Type B pancreatic cell (in vitro differentiated cells): ENCODE measurements around the gene WDR12. TPM values are rescaled to one million over a fixed set of nuclear protein-coding genes. Genes with fewer than 3 reads are reported as not detected.

Experiments used
- DNase-seq: peaks from one replicate; pipeline ENCODE4 v3.0.0; 2021; ENCODE audit warnings: mixed read lengths; ENCODE audit not compliant: unreplicated experiment; ENCODE audit errors: extremely low spot score
- H3K27ac Mint-ChIP-seq: 2 replicates; pipeline ENCODE4 v1.8.0; 2021; ENCODE audit warnings: mild to moderate bottlenecking, mixed read lengths
- H3K27me3 Mint-ChIP-seq: 2 replicates; pipeline ENCODE4 v1.8.0; 2021; ENCODE audit warnings: mixed read lengths
- H3K36me3 Mint-ChIP-seq: 2 replicates; pipeline ENCODE4 v1.8.0; 2021; ENCODE audit warnings: mixed read lengths
- H3K4me1 Mint-ChIP-seq: one replicate; pipeline ENCODE4 v1.8.0; 2021; ENCODE audit warnings: mixed read lengths; ENCODE audit not compliant: unreplicated experiment
- H3K4me3 Mint-ChIP-seq: 2 replicates; pipeline ENCODE4 v1.8.0; 2021; ENCODE audit warnings: mild to moderate bottlenecking, mixed read lengths
- H3K9me3 Mint-ChIP-seq: 2 replicates; pipeline ENCODE4 v1.8.0; 2021; ENCODE audit warnings: mixed read lengths
- CTCF ChIP-seq: fragments of 200-600 bp; sonication (generic); conservative IDR thresholded peaks from 2 replicates; pipeline ENCODE4 v1.5.0; 2021; ENCODE audit warnings: antibody characterized with exemption, mild to moderate bottlenecking
- total RNA-seq: library from RNA; stranded (reverse); gene quantifications from 2 replicates; pipeline ENCODE4 v1.2.1, GENCODE V29; 2021; ENCODE audit warnings: low replicate concordance

WDR12 gene
- total RNA-seq, 1 donor from 2014 or later: 74.0 TPM

DNA sequence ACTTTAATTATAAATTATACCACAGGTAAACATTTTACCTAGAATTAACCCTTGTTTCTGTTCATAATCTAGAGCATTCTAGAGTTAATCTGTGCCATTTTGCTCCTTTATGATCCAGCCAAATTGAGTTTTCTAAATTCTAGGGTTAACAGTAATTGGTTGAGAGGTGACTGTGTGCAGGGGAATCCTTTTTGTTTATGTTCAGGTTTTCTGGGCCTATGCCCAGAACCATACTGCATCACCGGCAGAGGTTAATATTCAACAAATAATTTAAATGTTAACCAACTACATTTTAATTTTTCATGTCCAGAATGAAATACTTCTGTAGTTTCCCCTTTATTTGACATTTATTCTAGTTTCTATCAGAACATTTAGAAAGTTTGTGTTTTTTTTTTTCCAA is 32.9 kb upstream of the WDR12 start:
- no peak for DNase-seq
- H3K4me3 Mint-ChIP-seq: no peak overlapping the region
- TF ChIP-seq CTCF: no peak
- peaks cover 25% of the 10 kb centered on the region for H3K9me3 Mint-ChIP-seq
- H3K36me3 Mint-ChIP-seq: peaks cover 42% of the 10 kb centered on the region
- H3K4me1 Mint-ChIP-seq: no peaks in the 10 kb centered on the region
- H3K27me3 Mint-ChIP-seq: no peaks in the 10 kb centered on the region
- H3K27ac Mint-ChIP-seq: no peak overlapping the region

GRCh38 chr2:202941771-202942170 is 30.3 kb upstream of the WDR12 start:
- Mint-ChIP-seq H3K4me1 (no peaks in the 10 kb centered on the region), H3K4me3 (no peak overlapping the region), H3K27ac (no peak overlapping the region), H3K9me3 (peaks cover 15% of the 10 kb centered on the region), H3K36me3 (peaks cover 27% of the 10 kb centered on the region), H3K27me3 (no peaks in the 10 kb centered on the region)
- DNase-seq: no peak
- TF ChIP-seq CTCF: no peak

DNA sequence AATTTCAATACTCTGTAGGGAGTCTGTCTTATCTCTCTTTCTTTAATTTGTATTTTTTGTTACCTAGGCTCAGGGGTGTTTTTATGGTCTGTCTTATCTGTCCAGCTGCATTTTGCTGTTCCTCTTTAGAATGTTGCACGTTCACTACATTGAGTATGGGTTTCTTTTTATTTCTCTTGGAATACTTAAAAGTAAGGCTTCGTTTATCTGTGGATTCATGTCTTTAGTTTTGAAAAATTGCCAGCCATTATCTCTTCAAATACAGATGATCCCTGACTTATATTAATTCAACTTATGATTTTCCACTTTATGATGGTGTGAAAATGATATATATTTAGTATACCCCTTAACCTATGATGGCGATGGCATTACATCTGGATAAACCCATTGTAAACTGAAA is 27.5 kb upstream of the WDR12 start:
- Mint-ChIP-seq H3K27ac (no peak overlapping the region), H3K36me3 (peaks cover 10% of the 10 kb centered on the region), H3K4me3 (no peak overlapping the region), H3K9me3 (no peaks in the 10 kb centered on the region), H3K27me3 (no peaks in the 10 kb centered on the region), H3K4me1 (no peaks in the 10 kb centered on the region)
- no peak for TF ChIP-seq CTCF
- DNase-seq: no peak

DNA sequence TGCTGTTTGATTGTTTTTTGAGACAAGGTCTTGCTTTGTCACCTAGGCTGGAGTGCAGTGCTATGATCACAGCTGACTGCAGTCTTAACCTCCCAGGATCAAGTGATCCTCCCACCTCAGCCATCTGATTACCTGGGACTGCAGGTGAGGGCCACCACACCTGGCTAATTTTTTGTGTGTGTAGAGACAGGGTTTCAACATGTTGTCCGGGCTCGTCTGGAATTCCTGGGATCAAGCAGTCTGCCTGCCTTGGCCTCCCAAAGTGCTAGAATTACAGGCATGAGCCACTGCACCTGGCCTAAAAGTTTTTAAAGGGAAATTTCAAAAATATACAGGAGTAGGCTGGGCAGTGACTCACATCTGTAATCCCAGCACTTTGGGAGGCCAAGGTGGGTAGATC is 23.0 kb upstream of the WDR12 start:
- Mint-ChIP-seq H3K4me1 (no peaks in the 10 kb centered on the region), H3K27ac (no peak overlapping the region), H3K9me3 (no peaks in the 10 kb centered on the region), H3K4me3 (no peak overlapping the region), H3K36me3 (peaks cover 15% of the 10 kb centered on the region), H3K27me3 (no peaks in the 10 kb centered on the region)
- no peak for TF ChIP-seq CTCF
- DNase-seq: no peak

- Mint-ChIP-seq H3K4me3 (no peak overlapping the region), H3K4me1 (no peaks in the 10 kb centered on the region), H3K27me3 (no peaks in the 10 kb centered on the region), H3K27ac (no peak overlapping the region), H3K9me3 (no peaks in the 10 kb centered on the region), H3K36me3 (peaks cover 15% of the 10 kb centered on the region)
- no peak for DNase-seq
- TF ChIP-seq CTCF: no peak
These were observed 22.5 kb upstream of the WDR12 start for GRCh38 chr2:202933958-202934357.

- no peak for TF ChIP-seq CTCF
- H3K4me3 Mint-ChIP-seq: no peak overlapping the region
- no peak overlapping the region for H3K27ac Mint-ChIP-seq
- H3K4me1 Mint-ChIP-seq: no peaks in the 10 kb centered on the region
- H3K27me3 Mint-ChIP-seq: no peaks in the 10 kb centered on the region
- DNase-seq: no peak
- no peaks in the 10 kb centered on the region for H3K9me3 Mint-ChIP-seq
- peaks cover 19% of the 10 kb centered on the region for H3K36me3 Mint-ChIP-seq
These were observed 21.7 kb upstream of the WDR12 start for GRCh38 chr2:202933139-202933510.
